OCI-LY7 (cell line): ENCODE data around the gene DNA2.

Source experiments
- EZH2phosphoT487 ChIP-seq: fragments of 200-600 bp; sonication (generic); IDR thresholded peaks from 2 replicates; pipeline ENCODE4 v1.6.1; 2018; ENCODE audit warnings: low read depth, borderline replicate concordance, mild to moderate bottlenecking, mixed run types, antibody characterized with exemption, low read length, moderate library complexity, mixed read lengths
- TF ChIP-seq, protein P1 (sequence below): fragments of 200-600 bp; sonication (generic); conservative IDR thresholded peaks from 2 replicates; pipeline ENCODE4 v1.5.1; 2014; ENCODE audit warnings: mild to moderate bottlenecking, antibody characterized with exemption, low read length, moderate library complexity, mixed read lengths

DNA sequence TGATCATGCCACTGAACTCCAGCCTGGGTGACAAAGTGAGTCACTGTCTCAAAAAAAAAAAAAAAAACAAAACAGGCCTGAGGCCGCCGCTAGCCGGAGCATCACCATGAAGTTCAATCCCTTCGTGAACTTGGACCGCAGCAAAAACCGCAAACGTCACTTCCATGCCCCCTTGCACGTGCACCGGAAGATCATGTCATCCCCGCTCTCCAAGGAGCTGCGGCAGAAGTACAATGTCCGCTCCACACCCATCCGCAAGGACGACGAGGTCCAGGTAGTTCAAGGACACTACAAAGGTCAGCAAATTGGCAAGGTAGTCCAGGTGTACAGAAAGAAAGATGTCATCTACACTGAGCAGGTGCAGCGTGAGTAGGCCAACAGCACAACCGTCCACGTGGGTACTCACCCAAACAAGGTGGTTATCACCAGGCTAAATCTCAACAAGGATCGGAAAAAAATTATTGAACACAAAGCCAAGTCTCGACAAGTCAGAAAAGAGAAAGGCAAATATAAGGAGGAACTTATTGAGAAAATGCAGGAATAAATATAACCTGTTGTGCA is 47.2 kb downstream of the DNA2 start:
- TF ChIP-seq, protein P1, sequence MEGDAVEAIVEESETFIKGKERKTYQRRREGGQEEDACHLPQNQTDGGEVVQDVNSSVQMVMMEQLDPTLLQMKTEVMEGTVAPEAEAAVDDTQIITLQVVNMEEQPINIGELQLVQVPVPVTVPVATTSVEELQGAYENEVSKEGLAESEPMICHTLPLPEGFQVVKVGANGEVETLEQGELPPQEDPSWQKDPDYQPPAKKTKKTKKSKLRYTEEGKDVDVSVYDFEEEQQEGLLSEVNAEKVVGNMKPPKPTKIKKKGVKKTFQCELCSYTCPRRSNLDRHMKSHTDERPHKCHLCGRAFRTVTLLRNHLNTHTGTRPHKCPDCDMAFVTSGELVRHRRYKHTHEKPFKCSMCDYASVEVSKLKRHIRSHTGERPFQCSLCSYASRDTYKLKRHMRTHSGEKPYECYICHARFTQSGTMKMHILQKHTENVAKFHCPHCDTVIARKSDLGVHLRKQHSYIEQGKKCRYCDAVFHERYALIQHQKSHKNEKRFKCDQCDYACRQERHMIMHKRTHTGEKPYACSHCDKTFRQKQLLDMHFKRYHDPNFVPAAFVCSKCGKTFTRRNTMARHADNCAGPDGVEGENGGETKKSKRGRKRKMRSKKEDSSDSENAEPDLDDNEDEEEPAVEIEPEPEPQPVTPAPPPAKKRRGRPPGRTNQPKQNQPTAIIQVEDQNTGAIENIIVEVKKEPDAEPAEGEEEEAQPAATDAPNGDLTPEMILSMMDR = no peak
- TF ChIP-seq EZH2phosphoT487 = no peak
